MCF 10A (cell line): ENCODE data around the gene ZNF593OS. TPM values are rescaled to one million over a fixed set of nuclear protein-coding genes. Genes with fewer than 3 reads are reported as not detected.

Experiments
- BruUV-seq: library from RNA; stranded (reverse); fragments of 400-500 nt; replicated peaks from 2 replicates; lab custom pipeline; 2021; lab: Mats Ljungman, UMichigan
- CTCF ChIA-PET: fragments of 300-600 bp; sonication (Branson Sonifier 250); formaldehyde crosslinking; extraction: SDS; loops from one replicate; lab custom pipeline; 2021; ENCODE audit warnings: antibody characterized with exemption, inconsistent platforms; lab: Yijun Ruan, JAX
- POLR2A ChIA-PET: fragments of 300-600, 350-650 bp; sonication (Branson Sonifier 250); formaldehyde crosslinking; extraction: SDS; loops from one replicate; lab custom pipeline; 2020; ENCODE audit warnings: antibody characterized with exemption, inconsistent platforms; lab: Yijun Ruan, JAX
- DNase-seq: peaks from one replicate; pipeline ENCODE4 v3.0.0-alpha.2; 2018; ENCODE audit not compliant: unreplicated experiment
- H3K27ac Mint-ChIP-seq: one replicate; pipeline ENCODE4 v1.8.0; 2022; ENCODE audit warnings: mild to moderate bottlenecking, low read depth, mixed read lengths; ENCODE audit not compliant: unreplicated experiment
- H3K27me3 Mint-ChIP-seq: one replicate; pipeline ENCODE4 v1.8.0; 2022; ENCODE audit warnings: mixed read lengths; ENCODE audit not compliant: insufficient read depth, unreplicated experiment
- H3K36me3 Mint-ChIP-seq: one replicate; pipeline ENCODE4 v1.8.0; 2022; ENCODE audit warnings: mild to moderate bottlenecking, moderate library complexity, mixed read lengths; ENCODE audit not compliant: insufficient read depth, unreplicated experiment
- H3K4me1 Mint-ChIP-seq: one replicate; pipeline ENCODE4 v1.8.0; 2022; ENCODE audit warnings: mixed read lengths; ENCODE audit not compliant: insufficient read depth, unreplicated experiment
- H3K4me3 Mint-ChIP-seq: one replicate; pipeline ENCODE4 v1.8.0; 2022; ENCODE audit warnings: mild to moderate bottlenecking, moderate library complexity, mixed read lengths; ENCODE audit not compliant: unreplicated experiment
- H3K9me3 Mint-ChIP-seq: one replicate; pipeline ENCODE4 v1.8.0; 2022; ENCODE audit warnings: mixed read lengths; ENCODE audit not compliant: unreplicated experiment
- CTCF ChIP-seq: fragments of 200-600 bp; IDR thresholded peaks from one replicate; pipeline ENCODE4 v1.8.0; 2022; ENCODE audit warnings: antibody characterized with exemption, mild to moderate bottlenecking; ENCODE audit not compliant: unreplicated experiment
- intact Hi-C: fragments of 100-400 bp; cut with micrococcal nuclease; formaldehyde crosslinking; loops from 2 replicates; pipeline ENCODE4 v1.14.1; 2022
- total RNA-seq: library from RNA; stranded (reverse); gene quantifications from 2 replicates; pipeline ENCODE4 v1.2.3, GENCODE V29; 2022

ZNF593OS gene
- total RNA-seq, 1 experiment from 2014 or later, result not detected

- TSS peak; percentile 90 for BruUV-seq
Measured at GRCh38 chr1:26169669-26170471, 1.8 kb downstream of the ZNF593OS start, which contains the start of gene ZNF593. TSS of gene ZNF593 (plus strand) at chr1:26169908. CDS start at chr1:26169984, 76 bp downstream.

GRCh38 chr1:26169198-26169554 lies 2.5 kb downstream of the ZNF593OS start:
- DNase-seq, result no peak
- no peaks in the 10 kb centered on the region for H3K9me3 Mint-ChIP-seq
- no TSS peak for BruUV-seq
- CTCF ChIA-PET, result interaction anchor here (0.6 to 2.8 kb wide), 23 partner anchors 8 to 1823 kb away, joined by 3 to 20 read pairs (median 4); partner anchors contain the start of gene CEP85
- intact Hi-C loops, result loop anchor here (1.0 to 5.0 kb wide), 3 partner anchors 65 to 223 kb away; partner anchors contain the start of gene CEP85
- H3K4me3 Mint-ChIP-seq, result peak overlapping the region; percentile 86
- H3K27ac Mint-ChIP-seq, result no peak overlapping the region
- H3K27me3 Mint-ChIP-seq, result no peaks in the 10 kb centered on the region
- POLR2A ChIA-PET, result interaction anchor here (0.6 to 1.8 kb wide), 10 partner anchors 9 to 263 kb away, joined by 3 to 27 read pairs (median 5); partner anchors contain the start of genes CEP85, DHDDS and SH3BGRL3
- H3K36me3 Mint-ChIP-seq, result no peaks in the 10 kb centered on the region
- H3K4me1 Mint-ChIP-seq, result no peaks in the 10 kb centered on the region
- TF ChIP-seq CTCF, result no peak

More at GRCh38 chr1:26169669-26170471, 1.8 kb downstream of the ZNF593OS start, which contains the start of gene ZNF593:
- Mint-ChIP-seq H3K27ac (peak within 1 kb of the TSS; percentile 93), H3K4me3 (peak within 1 kb of the TSS; percentile 86), H3K36me3 (no peaks in the 10 kb centered on the region), H3K4me1 (no peaks in the 10 kb centered on the region), H3K9me3 (no peaks in the 10 kb centered on the region), H3K27me3 (no peaks in the 10 kb centered on the region)
- intact Hi-C loops, result loop anchor here (1.0 to 5.0 kb wide), 3 partner anchors 64 to 222 kb away; partner anchors contain the start of gene CEP85
- ChIA-PET POLR2A (interaction anchor here (0.5 to 1.8 kb wide), 18 partner anchors 8 to 262 kb away, joined by 3 to 27 read pairs (median 4); partner anchors contain the start of genes CEP85, DHDDS, PDIK1L and SH3BGRL3), CTCF (interaction anchor here (0.6 to 2.8 kb wide), 33 partner anchors 8 to 331 kb away, joined by 3 to 20 read pairs (median 4); partner anchors contain the start of genes CD52 and CEP85)
- peak; percentile 86 for DNase-seq
- peak; percentile 91 for TF ChIP-seq CTCF

- POLR2A ChIA-PET, result no interaction called here
- peak within 1 kb of the TSS; percentile 86 for H3K4me3 Mint-ChIP-seq
- H3K27me3 Mint-ChIP-seq, result no peaks in the 10 kb centered on the region
- H3K9me3 Mint-ChIP-seq, result no peaks in the 10 kb centered on the region
- peak within 1 kb of the TSS; percentile 93 for H3K27ac Mint-ChIP-seq
- H3K36me3 Mint-ChIP-seq, result no peaks in the 10 kb centered on the region
- no peak for TF ChIP-seq CTCF
- intact Hi-C loops, result loop anchor here (1.0 to 5.0 kb wide), 3 partner anchors 66 to 224 kb away; partner anchors contain the start of gene CEP85
- no TSS peak for BruUV-seq
- CTCF ChIA-PET, result interaction anchor here (0.6 to 2.8 kb wide), 12 partner anchors 11 to 1822 kb away, joined by 3 to 20 read pairs (median 4); partner anchors contain the start of gene CEP85
- H3K4me1 Mint-ChIP-seq, result no peaks in the 10 kb centered on the region
- no peak for DNase-seq
Measured at GRCh38 chr1:26168410-26169197, 3.0 kb downstream of the ZNF593OS start, which contains the start of gene C1orf232. TSS of gene C1orf232 (minus strand) at chr1:26168963. CDS start at chr1:26168499, 464 bp downstream.
